Measurements from ENCODE around the gene GARRE1. TPM values are rescaled to one million over a fixed set of nuclear protein-coding genes. Genes with fewer than 3 reads are reported as not detected.
"Not testable (repeated sequence)": the region's sequence is repeated elsewhere in the genome, so short reads cannot be mapped to it uniquely, and the experiment has no call there.

Gene GARRE1, protein sequence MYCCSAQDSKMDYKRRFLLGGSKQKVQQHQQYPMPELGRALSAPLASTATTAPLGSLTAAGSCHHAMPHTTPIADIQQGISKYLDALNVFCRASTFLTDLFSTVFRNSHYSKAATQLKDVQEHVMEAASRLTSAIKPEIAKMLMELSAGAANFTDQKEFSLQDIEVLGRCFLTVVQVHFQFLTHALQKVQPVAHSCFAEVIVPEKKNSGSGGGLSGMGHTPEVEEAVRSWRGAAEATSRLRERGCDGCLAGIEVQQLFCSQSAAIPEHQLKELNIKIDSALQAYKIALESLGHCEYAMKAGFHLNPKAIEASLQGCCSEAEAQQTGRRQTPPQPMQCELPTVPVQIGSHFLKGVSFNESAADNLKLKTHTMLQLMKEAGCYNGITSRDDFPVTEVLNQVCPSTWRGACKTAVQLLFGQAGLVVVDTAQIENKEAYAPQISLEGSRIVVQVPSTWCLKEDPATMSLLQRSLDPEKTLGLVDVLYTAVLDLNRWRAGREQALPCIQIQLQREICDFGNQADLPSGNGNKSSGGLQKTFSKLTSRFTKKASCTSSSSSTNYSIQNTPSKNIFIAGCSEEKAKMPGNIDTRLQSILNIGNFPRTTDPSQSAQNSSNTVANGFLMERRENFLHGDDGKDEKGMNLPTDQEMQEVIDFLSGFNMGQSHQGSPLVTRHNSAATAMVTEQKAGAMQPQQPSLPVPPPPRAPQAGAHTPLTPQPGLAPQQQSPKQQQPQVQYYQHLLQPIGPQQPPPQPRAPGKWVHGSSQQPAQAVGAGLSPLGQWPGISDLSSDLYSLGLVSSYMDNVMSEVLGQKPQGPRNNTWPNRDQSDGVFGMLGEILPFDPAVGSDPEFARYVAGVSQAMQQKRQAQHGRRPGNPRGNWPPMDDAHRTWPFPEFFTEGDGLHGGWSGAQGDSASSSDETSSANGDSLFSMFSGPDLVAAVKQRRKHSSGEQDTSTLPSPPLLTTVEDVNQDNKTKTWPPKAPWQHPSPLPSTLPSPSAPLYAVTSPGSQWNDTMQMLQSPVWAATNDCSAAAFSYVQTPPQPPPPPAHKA (N-terminal part only)
- total RNA-seq: 62.1 and 68.6 TPM in 2 replicates

DNA sequence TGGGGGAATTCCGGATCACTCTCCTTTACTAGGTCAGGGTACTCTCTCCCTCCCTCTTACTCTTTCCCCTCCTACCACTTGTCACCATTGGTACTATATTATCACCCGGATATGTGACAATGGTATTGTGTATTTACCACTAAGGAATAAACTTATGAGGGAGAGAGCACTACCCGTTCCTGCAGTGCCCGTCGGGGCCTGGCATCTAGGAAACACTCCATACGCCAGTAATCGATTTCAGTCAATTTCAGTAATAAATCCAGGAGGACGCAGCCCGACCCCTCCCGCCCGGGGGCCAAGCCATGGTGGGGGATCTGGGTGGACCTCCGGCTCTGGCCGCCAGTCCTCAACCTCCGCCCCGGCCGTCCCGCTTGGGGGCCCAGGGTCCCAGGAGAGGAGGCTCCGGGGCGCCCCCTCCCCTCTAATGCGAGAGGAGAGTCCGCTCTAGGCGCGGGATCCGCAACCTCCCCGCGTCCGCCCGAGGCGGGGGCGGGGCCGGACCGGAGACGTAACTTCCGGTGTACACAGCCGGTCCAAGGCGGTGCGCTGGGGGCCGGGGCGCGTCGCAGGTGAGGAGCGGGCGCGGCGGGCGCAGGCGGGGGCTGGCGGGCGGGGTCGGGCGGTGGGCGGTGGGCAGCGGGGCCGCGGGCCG is at the start of gene GARRE1:
Gene GARRE1, plus strand, starts transcription at position 509 of the 652 bp plus-strand sequence. CDS start 45,920 bp downstream, outside the sequence.
- DNase-seq: peak; percentile 81

DNA sequence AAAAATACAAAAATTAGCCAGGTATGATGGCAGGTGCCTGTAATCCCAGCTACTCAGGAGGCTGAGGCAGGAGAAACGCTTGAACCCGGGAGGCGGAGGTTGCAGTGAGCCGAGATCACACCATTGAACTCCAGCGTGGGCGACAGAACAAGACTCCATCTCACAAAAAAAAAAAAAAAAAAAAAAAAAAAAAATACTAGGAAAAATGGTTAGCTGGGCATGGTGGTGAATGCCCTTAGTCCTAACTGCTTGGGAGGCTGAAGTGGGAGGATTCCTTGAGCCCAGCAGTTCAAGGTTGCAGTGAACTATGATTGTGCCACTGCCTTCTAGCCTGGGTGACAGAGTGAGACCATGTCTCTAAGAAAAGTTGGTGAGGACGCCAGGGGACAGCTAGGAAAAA is 49.0 kb upstream of the GARRE1 start:
- not testable (repeated sequence) for DNase-seq

DNA sequence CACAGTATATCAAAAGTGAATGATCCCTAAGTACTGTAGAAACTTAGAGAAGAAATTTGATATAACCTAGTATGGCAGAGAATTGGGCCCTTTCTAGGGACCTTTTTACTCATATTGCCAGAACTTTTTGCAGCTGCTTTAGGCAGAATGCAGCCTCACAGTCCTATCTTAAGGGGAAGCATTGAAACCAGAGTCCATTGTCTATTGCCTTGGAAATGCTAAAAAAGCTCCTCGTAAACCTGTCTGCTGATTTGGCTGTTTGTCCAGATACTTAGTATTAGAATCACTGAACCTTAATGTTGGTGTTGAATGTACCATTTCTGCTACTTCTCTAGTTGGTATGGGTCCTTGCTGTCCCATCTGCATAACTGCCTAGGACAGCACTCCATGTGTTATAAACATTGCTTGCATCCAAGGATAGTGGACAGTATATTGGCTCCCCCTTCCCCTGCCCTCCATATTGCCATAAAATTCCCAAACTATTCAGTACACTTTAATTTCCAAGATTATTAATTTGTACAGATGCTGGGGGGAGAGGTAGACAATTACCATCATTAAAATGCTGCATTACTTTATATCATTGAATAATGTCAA is 46.0 kb upstream of the GARRE1 start:
- DNase-seq: no peak

DNA sequence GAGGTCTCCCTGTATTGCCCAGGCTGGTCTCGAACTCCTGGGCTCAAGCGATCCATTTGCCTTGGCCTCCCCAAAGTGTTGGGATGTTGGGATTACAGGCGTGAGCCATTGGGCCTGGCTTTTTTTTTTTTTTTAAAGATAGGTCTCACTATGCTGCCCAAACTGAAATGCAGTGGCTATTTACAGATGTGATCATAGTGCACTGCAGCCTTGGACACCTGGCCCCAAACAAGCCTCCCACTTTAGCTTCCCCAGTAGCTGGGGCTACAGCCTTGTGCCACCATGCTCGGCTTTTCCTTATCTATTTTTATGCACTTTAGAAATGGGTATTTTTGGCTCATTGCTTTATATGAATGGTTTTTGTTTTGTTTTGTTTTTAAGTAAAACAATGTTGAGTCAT is 44.6 kb upstream of the GARRE1 start:
- DNase-seq: no peak

DNA sequence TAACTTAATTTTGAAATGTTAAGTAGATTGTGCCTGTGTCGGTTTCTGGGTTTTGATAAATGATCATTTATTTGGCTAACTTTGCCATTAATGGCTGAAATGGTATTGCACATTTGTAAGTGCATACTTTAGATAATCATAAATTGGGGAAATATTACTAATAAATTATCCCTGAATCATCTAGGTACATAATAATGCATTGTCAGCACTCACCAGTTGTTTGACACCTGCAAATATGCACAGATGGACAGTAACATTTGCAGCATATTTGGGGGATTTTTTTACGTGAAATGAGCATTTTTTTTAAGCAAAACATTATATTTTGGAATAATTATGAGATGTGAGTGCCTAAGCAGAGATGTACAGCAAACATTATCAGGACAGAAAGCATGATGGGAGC is 41.1 kb upstream of the GARRE1 start:
- no peak for DNase-seq

DNA sequence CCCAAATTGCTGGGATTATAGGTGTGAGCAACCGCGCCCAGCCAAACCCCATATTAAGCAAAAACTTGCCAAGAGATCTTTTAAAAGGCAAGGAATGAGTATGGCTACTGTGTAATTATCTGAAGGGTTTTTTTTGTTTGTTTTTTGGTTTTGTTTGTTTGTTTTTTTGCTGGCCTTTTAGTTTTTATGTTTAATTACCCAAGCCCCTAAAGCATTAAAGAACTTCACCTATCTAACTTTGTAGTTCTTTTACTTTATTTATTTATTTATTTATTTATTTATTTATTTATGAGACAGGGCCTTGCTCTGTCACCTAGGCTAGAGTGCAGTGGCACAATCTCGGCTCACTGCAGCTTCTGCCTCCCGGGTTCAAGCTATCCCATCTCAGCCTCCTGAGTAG is 40.3 kb upstream of the GARRE1 start:
- DNase-seq: no peak

DNA sequence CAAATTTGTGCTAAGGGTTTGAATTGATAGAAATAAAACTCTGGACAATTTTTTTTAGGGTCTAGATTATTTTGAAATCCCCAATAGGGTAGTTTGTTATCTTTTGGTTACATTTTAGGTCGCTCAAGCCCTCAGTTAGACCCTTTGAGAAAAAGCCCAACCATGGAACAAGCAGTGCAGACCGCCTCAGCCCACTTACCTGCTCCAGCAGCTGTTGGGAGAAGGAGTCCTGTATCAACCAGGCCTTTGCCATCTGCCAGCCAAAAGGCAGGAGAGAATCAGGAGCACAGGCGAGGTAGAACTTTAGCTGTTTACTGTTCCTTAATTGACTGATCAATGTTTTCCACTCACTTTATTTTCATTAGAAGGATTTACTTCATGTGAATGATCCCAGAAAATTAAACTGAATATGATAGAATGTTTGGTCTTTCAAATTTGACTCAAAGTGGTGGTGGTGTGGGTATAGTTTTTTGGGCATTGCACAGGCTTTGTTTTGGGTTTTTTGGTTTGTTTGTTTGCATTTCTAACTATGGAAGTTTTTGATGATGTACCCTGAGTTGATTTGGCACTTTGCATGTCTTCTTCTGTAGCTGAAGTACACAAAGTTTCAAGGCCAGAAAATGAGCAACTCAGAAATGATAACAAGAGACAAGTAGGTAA is 39.2 kb upstream of the GARRE1 start:
- DNase-seq: no peak

DNA sequence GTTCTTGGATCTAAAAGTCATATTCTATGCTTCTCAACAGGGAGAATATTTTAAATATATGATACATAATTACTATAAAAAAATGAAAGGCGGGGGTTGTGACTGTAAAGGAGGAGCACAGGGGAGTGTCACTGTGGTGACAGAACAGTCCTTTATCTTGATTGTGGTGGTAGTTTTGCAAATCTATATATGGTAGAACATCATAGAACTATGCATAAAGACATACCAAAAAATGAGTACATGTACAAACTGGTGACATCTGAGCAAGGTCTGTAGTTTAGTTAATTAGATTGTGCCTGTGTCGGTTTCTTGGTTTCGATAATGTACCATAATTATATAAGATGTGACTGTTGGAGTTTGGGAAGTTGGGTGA is 38.7 kb upstream of the GARRE1 start:
- DNase-seq: no peak

DNA sequence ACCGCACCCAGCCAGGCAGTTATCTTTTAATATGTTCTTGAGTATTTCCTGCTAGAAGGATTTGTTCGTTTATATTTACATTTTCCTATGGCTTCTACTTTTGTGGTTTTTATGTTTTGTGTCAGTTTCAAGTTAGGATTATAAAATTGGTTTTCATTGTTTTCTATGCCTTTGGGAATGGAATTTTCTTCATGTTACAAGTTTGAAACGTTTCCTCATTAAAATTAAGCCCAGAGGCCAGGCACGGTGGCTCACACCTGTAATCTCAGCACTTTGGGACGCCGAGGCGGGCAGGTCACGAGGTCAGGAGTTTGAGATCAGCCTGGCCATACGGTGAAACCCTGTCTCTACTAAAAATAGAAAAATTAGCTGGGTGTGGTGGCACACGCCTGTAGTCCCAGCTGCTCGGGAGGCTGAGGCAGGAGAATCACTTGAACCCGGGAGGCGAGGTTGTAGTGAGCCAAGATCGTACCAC is 37.6 kb upstream of the GARRE1 start:
- DNase-seq: not testable (repeated sequence)

DNA sequence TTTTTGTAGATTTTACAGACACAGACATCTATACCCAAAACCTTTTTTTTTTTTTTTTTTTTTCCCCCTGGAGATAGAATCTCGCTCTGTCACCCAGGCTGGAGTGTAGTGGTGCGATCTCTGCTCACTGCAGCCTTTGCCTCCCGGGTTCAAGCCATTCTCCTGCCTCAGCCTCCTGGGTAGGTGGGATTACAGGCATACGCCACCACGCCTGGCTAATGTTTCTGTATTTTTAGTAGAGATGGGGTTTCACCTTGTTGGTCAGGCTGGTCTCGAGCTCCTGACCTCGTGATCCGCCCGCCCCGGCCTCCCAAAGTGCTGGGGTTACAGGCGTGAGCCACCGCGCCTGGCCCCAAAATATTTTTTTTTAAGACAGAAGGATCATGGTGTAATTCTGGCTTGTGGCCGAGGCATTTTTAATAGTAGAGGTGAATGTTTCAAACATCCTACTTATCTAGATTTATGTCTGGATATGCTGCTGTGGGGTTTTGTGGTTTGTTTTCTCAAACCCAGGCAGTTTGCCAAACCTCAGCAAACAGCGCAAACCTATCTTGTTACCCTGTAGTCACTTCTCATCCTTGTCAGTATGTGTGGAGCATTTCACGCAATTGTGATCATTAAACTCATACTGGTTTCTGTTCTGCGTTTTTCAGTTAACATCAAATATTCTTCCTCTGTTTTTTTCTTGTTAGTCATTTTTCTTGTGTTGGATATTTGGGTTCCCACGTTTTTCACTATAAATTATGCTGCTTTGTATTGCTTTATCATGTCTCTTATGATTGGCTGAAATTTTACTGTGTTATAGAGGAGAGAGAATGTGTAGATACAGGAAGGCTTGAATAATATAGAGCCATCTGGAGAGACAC is 36.2 kb upstream of the GARRE1 start:
- peak; percentile 44 for DNase-seq

DNA sequence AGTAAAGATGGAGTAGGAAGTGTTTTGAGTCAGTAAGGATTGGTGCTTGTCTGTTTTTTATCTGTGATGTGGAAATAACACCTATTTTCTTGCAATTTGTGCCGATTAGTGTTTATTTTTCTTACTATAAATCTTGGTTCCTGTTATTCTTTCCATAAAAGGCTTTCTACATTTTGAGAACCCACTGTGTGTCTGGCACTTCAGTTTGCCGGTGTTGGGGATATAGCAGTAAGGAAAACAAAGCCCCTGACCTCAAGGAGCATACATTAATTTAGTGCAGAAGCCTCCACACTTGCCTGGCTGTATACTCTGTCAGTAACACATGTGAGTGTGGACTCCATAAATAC is 35.6 kb upstream of the GARRE1 start:
- DNase-seq: no peak

DNA sequence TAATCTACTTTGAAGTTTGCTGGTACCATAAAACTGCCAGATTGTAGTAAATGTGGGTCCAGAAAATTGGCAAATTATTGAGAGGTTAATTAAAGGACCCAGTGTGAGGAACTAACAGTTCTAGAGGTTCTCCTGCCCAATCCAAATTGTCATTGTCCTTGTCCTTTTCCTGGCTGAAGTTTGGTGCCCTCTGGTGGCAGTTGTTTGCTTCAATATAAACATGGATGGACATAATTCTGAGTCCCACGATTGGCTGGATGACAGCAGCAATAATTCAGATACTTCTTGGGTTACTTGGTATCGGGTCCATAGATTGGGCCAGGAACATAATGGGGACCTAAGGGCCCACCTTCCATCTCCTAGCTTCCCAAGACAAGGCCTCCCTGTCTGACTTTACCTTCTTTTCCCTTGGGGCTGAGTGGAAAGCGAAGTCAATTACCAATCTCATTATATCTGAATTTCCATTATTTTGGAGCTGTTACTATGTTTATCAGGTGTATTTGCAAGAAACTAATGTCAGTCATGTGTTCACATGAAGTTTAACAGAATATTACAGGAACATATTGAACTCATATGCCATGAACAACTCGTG is 33.8 kb upstream of the GARRE1 start:
- peak; percentile 89 for DNase-seq

DNA sequence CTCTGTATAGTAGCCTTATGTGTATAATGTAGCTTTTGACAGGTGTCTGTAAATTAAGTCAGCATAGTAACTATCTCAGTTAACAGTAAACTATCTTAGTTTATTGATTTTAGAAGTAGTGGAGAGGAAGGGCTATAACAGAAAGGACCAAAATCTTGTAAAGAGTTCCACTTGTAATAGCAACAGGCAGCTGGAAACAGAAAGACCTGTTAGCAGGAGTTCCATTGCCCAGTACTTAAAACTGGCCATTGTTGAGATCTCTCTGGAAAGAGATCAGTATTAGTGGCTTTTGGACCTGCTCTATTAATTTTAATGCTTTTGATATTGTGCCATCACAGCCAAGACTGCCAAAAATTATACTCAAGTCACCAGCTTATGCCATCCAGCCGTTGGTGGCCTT is 32.0 kb upstream of the GARRE1 start:
- no peak for DNase-seq

DNA sequence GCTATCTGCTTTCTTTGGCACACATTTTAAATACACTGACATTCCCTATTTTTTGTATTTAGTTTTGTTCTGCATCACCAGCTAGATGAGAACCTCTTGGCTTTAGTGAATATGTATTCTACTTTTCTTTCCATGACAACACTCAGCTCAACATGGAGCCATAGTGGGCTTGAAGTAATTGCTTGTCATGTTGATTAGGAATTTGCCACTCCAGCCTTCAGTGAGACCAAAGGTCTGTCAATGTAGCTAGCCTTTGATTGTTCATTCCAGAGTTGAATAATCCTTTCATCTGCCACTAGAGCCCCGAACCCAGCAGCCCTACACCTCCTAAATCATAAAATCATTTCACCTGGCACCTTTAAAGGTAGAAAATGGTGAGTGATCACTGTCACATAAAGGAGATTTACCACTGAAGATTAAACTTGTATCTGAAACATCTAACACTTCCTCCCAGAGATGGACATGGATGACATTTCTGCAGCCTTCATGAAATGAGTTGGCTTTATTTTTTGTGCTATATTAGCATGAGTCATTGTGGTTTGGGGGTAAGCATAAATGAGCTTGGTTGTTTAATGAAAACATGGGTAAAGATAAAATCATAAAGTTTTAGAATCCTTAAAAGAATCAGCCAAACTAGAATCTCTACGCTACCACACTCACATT is 29.2 kb upstream of the GARRE1 start:
- DNase-seq: no peak

DNA sequence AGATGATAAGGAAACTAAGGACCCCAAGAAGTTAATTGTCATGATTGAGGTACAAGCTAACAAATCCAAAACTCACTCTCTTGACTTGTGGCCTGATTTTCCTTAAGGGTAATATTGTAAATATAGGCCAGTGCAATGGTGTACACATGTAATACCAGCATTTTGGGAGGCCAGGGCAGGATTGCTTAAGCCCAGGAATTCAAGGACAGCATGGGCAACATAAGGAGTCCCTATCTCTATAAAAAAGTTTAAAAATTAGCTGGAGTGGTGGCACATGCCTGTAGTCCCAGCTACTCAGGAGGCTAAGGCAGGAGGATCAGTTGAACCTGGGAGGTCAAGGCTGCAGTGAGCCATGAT is 28.7 kb upstream of the GARRE1 start:
- no peak for DNase-seq

DNA sequence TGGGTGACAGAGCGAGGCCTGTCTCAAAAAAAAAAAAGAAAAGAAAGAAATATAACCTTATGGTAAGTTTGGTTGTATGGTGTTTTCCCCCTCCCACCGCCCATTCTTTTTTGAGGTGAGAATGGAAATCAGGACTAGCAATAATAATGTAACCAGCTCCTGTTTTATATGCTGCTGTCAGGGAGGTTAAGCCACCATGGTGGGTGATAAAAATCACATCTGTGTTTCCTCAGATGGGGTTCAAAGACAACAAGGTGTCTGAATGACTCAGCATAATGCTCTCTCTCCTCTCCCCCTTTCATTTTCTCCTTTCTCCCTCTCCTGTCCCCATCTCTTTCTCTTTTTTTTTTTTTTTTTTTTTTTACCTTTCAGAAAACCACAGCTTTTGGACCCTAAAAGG is 28.3 kb upstream of the GARRE1 start:
- DNase-seq: no peak

DNA sequence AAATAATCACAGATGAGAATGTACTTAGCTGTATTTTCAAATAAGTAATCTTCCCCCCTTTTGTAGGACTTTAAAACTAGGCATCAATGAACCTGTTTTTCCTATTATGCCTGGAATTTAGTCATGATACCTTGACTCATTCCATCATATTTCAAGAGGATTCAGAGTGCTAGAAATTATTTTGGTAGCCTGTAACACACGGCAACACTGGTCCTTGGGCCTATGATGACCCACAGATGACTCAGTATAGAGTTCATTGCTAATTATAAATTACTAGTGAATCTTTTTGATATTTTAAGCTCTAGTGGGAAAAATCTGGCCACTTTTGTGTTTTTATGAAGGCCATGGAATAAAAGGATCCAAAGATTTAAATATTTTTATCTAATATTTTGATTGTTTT is 26.0 kb upstream of the GARRE1 start:
- no peak for DNase-seq

DNA sequence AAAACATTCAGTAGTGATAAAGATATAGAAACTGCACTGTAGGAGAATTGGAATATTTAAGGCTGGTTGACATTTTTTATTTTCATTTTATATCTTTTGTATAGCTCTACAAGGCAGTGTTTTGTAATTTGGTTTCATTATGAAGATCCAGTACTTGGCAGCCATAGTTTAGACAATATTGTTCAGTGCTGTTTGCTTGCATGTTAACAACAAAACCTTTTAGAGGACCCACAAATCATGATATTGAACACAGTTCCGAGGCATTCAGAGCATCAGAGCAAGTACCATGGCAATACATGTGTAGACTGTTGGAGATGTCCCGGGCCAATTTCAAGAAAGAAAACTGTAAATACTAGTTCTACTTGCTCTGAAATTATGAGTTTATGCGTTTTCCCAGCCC is 25.6 kb upstream of the GARRE1 start:
- no peak for DNase-seq

DNA sequence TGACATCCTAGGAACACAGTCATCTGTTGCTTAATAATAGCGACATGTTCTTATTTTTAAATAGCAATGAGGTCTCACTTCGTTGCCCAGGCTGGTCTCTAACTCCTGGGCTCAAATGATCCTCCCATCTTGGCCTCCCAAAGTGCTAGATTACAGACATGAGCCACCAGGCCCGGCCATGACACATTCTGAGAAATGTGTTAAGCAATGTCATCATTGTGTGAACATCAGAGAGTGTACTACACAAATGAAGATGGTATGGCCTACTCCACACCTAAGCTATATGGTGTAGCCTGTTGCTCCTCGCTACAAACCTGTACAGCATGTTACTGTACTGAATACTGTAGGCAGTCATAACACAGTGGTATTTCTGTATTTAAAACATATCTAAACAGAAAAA is 24.6 kb upstream of the GARRE1 start:
- no peak for DNase-seq

DNA sequence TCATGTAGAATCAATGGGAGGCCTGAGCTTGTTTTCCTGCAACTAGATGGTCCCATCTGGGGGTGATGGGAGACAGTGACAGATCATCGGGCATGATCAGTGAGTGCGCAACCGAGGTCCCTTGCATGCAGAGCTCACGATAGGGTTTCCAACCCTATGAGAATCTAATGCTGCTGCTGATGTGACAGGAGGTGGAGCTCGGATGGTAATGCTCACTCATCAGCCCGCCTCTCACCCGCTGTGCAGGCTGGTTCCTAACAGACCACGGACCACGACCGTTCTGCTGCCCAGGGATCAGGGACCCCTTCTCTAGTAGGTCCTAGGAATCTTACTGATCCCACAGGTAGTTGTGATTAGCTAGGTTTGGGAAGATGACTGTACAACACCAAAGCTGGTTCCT is 23.5 kb upstream of the GARRE1 start:
- DNase-seq: no peak

All from dermis blood vessel endothelial cell (primary cell).